Stimulated activated CD8-positive, alpha-beta memory T cell treated with anti-CD3 and anti-CD28 coated beads, Interleukin-15, amount 100 ng/mL, for 48 hours (primary cell): Measurements from ENCODE around the gene FILIP1L.
"Not testable (repeated sequence)": the region's sequence is repeated elsewhere in the genome, so short reads cannot be mapped to it uniquely, and the experiment has no call there.

ENCODE experiments used
- DNase-seq, 2 donors: peaks; one replicate each; pipeline ENCODE4 v3.0.0-alpha.2; 2020; ENCODE audit warnings: low read depth in 2 of 2

FILIP1L gene

DNA sequence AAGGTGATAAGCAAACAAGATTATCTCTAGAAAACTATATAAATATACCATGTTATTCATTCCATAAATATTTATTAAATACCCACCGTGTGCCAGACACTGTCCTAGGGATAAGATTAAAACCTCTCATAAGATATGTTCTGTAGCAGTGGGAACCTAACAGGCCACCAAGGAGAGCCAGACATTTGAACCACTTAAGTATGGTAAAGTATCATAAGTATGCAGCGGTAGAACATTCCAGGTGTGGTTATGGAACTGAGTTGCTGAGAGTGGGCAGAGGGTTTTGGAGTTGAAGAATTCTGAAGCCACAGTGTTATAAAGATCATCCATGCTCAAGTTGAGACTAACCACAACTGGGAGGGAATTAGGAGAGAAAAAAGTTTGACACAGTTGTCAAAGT is 14.7 kb downstream of the FILIP1L start:
- no peak for DNase-seq

DNA sequence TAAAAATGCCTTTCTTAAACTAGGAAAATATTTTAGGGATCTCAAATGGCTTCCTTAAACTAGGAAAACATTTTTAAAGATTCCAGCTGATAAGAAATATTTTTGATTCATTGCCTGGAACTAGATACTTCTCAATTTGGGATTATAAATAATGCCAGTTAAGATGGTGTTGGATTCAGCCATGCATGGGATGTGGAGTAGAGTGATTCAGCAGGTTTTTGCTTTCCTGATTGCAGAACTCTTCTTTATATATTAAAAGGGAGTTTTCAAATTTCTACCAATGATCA is 15.6 kb downstream of the FILIP1L start:
- no peak for DNase-seq

DNA sequence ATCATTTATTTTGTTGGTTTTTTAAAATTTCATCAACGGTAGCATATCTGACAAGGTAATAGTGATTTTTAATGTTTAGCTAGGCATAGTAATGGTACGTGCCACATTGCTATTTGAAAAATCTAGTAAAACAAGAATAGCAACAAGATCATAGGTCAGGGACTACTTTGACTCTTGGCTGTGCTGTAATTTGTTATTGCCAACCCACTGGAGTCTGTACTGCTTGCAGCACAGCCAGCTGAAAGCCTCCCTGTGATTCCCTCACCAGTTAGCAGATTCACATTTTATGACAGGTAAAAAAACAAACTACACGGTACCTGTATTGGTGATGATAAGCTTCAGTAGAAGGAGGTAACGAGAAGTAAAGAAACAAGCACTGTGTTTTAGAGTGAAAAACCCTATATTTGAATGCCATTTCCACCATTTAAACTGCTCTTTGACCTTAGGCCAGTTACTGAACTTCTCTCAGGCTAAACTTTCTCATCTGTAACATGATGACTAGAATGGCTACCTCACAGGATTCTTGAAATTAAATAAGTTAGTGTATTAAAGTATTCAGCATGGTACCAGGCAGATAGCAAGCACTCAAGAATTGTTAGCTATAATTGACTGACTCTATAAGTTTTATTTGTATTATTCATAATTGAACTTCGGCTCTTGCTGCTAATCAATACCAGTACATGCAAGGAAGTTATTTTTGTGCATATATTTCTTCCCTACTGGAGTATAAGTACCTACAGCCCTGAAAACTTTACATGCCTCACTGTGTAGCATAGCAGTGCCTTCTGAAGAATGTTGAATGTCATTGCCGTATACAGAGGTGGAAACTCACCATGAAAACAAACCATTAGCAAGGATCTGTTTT is 16.1 kb downstream of the FILIP1L start:
- DNase-seq, result no peak

DNA sequence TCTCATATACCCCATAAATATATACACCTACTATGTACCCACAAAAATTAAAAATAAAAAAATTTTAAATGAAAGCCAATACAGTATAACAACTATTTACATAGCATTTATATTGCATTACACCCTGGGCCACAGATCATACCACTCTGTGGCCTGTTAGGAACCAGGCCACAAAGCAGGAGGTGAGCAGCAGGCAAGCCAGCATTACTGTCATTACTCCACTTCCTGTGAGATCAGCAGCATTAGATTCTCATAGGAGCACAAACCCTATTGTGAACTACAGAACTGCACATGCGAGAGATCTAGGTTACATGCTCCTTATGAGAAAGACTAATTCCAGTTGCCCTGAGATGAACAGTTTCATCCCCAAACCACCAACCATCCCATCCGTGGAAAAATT is 17.4 kb downstream of the FILIP1L start:
- DNase-seq, result no peak

DNA sequence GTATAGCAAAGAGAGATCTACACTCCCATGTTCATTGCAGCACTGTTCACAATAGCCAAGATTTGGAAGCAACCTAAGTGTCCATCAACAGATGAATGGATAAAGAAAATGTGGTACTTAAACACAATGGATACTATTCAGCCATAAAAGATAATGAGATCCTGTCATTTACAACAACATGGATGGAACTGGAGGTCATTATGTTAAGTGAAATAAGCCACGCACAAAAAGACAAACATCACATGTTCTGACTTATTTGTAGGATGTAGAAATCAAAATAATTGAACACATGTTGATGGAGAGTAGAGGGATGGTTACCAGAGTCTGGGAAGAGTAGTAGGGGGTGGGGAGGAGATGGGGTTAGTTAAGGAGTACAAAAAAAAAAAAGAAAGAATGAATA is 18.0 kb downstream of the FILIP1L start:
- DNase-seq, result not testable (repeated sequence)

DNA sequence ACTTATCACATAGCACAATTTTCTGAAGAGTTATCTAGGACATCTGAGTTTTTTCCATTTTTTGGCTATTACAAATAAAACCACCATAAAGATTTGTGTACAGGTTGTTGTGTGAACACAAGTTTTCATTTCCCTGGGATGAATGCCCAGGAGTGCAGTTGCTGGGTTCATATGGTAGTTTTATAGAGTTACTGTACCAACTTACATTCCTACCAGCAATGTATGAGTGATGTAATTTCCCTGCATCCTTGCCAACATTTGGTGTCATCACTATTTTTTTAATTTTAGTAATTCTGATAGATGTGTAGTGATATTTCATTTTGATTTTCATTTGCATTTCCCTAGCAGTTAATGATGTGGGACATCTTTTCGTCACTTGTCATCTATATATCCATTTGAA is 20.5 kb downstream of the FILIP1L start:
- DNase-seq, result no peak

DNA sequence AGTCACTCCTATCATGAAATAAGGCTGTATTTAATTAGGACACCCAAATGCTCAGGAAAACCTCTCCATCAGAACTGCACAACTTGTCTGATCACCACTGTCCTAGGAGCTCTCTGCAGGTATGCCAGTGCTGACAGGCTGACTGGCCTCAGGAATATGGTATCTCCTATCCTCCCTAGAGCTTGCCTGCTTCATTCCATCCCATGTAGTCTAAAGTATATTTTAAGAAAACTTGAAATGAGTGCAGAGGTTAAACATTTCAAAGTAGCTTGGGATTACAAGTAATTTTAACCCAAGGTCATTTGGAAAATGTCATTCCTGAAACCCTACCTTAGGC is 23.7 kb downstream of the FILIP1L start:
- DNase-seq, result no peak

DNA sequence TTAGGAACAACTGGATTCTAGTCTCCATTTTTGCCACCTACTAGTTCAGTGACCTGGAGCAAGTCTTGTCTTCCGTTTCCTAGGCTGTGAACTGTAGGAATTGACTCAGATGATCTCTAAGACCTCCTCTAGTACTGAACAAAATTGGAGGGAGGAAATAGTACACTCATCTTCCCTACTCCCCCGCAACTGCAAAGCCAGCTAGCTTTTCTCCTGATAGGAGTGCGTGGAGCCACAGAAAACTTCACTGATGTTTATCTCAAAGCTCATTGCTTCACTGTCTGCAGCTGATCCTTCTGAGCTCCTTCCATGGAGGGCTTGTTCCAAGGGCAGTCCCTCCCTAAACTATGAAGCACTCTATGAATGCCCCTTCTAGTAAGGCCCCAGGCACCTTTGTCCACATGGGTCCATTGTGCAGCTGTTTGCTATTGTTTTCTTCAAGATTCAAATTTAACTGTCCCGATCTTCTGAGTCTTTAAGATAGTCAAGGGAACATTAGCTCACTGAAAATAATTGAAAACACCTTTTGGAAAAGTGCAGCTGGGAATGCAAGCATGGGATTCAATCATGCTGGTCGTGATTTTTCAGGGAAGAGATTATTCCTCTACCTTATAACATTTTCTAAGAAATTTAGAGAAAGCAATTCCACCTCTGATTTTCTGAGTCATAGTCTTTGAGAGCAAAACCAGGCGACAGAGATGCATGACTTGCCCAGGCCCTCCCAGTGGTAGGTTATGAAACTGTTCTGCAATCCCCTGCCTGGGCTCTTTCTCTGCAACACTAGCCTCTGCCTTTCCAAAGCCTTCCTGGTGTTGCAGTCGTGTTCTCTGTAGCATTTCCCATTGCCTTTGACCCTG is 24.3 kb downstream of the FILIP1L start:
- no peak for DNase-seq

DNA sequence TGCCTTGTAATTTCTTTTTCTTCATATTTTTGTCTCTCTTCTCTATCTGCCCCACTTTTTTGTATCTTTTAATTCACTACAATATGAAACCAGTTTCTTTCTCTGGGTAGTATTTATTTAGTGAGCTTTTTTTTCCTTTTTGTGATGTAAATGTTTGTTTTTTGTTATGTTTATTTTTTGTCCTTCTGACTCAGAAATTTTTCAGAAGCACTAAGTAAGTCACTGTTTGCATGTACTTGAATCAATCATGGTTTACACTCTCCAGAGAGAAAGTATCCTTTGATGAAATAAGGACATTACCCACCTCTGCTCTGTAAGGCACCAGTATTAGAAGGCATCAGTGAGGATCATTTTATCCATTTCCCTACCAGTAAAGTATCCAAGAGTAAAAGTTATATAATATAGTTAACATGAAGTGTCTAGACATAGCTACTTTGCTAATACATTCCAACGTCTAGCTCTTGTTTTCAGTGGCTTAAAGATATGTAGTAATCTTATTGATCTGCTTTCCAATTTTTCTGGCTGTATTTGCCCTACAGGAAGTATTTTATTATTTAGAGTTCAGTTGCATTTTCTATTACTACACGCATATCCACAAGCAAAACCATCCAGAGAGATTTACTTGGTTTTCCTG is 25.4 kb downstream of the FILIP1L start:
- no peak for DNase-seq

DNA sequence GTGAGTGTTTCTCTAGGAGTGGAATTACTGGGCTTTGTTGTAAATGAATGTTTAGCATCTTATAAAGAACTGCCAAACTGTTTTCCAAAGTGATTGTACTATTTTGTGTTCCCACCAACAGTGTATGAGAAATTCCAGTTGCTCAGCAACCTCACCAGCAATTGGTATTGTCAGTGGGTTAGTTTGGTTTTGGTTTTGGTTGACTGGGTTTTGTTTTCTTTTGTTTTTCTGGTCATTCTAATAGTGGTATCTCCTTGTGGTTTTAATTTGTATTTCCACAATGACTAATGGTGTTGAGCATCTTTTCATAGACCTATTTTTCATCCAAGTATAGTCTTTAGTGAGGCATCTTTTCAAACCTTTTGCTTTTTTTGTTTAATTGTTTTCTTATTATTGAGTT is 27.1 kb downstream of the FILIP1L start:
- DNase-seq, result no peak

DNA sequence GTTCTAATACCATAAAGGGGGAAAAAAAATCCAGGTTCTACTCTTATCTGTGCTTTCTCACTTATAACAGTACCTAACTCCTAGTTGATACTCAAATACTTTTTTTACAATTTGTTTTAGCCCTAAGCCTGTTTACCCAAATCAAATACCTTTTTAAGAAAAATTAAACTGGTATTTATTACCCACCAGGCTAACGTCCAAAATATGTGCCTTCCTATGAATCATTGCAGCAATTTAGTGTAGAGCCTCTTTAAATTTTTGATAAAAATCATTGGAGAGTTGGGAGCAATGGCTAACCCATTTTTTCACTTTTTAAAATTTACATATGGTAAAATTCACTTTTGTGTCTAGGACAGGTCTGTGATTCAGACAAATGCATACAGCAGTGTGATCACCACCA is 27.9 kb downstream of the FILIP1L start:
- no peak for DNase-seq

DNA sequence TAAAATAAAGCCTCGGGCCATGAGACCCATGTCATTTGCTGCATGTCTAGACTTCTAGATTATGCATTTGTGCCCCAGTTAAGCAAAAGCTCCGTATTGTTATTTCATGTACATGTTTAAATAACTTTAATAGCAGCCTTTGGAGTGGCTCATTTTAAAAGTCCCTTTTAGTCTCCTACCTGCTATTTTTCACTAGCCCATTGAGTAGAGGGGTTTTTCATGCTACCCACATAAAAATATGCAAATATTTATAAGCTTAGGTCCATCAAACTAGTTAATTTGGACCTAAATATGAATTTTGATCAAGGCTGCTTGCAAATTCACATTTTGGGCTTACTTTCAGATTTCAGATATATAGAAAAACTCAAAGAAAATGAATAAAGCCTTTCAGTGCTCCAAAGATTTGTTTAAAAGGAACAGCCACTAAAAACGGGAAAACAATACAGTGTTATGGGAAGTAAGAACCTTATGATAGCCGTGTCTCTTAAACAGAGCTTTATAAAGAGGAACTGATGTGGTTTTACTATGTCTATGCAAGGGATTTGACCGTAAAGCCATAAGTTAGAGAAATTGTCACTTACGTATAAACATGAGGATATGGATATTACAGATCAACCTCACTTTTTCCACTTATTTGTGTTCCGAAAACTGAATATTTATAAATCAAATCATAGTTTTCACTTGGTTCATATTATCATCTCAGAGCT is 30.0 kb downstream of the FILIP1L start:
- no peak for DNase-seq

DNA sequence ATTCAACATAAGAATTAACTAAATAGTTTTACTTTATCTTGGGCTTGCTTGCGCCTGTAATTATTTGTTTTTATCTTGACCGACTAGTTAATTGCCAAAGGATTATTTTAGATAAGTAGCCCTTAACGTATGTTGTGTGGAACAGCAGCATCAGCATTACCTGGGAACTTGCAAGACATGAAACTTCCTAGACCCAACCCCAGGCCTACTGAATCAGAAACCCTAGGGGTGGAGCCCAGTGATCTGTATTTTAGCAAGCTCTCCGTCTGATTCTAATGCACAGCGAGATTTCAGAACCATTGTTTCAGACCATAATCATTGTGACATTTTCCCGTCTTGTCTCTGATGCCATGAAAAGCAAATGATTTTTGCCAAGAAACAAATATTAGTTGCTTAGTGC is 31.1 kb downstream of the FILIP1L start:
- no peak for DNase-seq

DNA sequence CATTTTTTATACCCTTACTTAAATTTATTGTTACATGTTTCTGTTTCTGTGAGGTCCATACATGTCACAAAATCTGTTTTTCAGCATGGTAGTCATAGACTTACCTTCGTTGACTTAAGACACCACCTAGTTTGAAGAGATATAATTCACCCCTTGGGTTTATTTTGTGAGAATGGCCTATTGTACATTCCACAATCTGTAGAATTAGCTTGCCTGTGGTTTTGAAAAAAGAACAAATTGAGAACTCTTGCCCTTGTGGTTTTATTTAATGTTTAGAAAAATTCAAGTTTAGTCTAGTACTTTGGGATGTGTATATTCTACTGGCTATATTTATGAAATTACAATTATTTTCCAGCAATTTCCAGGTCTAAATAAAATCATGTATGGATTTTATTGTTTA is 31.6 kb downstream of the FILIP1L start:
- no peak for DNase-seq

DNA sequence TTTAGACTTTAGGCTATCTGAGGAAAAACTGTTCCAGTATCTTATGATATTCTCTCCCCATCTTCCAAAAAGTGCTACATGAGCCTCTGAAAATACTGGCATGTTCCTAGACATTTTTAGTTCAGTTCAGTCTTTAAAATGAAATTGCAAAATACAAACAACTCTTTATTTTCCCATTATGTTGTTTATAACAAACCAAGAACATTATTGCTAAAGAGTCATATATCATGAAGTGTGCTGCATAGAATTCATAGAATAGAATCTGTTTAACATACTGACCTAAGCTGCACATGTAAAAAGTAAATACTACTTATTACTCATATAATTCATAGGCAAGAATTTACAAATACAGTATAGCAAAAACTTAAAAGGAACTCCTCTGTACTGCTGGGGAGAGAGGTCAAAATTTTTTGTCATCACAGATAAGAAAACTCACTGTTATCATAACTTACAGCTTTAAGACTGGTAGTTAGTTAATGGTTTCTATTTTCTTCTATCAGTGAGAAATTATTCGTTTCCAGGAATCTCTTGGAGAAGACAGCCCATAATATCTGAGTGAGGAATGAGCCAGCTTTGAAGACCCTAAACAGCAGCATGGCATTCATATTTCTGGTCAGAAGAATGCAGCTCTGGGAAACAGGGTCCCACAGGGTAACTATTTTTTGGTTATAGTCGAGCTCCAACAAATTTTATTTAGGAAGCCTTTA is 32.2 kb downstream of the FILIP1L start:
- DNase-seq, result no peak

DNA sequence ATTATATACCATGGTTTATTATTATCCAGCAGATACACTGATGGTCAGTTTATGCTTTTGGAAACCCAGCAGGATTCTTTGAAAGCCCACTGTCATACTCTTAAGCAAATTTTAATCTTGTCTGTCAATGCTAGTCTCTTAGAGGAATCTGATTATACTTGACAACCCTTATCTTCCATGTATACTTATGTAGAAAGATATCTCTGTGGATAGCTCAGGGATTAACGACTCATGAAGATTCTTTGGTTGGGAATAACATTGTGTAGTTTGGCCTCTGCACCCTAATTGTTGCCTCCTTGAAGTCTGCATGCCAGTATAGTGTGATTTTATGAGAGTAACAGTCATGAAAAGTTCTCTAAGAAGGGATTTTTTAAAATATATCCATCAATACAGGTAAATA is 33.0 kb downstream of the FILIP1L start:
- DNase-seq, result no peak

DNA sequence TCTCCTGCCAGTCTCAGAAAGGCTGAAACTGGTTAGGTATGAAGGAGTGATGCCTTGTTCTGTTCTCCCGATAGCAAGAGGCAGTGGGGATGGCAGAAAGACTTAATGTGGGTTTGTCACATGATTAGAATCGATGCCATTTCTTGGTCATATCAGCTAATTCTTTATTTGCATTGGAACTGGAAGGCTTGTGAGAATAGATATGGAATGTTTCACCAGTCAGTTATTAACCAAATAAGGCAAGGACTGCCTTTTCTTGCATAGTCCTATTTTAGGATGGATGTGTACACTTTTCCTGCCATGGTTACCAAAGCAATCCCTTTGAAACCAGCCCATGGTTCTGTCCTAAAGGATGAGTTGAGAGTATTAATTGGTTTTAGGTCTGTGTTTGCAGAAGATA is 33.7 kb downstream of the FILIP1L start:
- no peak for DNase-seq

DNA sequence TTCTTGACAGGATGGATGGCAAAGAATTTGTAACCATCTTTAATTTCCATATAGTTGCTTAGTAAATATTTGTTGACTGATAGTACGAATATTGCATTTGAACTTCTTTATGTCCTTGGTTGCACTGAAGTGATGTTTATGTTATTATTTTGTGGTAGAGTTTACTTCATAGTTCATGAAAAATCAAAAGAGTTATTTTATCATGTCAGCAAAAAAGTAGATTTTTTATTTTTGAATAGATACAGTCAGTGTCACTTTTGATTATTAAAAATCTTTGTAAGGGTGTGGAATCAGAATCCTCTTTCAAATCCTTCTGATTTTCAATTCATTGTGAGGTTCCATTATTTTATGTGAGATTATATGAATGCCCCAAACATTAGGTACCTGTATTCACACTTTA is 35.0 kb downstream of the FILIP1L start:
- no peak for DNase-seq

DNA sequence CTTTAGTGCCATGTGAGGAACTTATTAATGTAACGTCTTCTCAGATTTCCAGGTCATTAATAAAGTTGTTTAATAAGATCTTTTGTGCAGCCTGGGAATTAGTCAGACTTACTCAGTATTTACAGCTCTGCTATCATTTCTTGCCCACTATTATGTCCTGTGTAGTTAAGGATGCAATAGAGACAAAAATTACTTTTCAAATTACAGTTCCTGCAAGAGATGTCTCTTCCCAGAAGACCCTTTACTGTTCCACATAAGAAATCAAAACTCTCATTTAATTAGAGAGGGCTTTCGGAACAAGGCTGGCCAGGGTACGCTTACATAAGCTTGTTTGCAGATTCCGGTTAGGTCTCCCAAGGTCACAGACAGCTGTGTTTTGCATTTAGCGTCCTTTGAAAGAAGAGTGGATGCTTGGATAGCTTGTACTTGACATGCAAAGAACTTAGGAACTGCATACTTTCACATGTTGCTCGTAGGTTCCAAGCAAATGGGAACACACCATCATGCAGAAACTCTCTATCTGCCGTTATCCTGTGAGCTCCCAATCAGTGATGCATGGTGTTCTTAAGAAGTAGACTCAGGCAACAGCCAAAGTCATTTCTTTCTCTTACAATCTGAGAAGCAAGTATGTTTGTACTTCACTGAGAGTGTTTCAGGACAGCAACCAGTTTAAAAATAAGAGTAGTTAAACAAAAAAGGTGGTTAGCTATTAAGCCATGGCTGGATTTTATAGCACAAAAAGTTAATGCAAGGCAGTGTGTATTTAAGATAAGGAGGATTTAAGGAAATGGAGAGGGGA is 37.4 kb downstream of the FILIP1L start:
- no peak for DNase-seq

DNA sequence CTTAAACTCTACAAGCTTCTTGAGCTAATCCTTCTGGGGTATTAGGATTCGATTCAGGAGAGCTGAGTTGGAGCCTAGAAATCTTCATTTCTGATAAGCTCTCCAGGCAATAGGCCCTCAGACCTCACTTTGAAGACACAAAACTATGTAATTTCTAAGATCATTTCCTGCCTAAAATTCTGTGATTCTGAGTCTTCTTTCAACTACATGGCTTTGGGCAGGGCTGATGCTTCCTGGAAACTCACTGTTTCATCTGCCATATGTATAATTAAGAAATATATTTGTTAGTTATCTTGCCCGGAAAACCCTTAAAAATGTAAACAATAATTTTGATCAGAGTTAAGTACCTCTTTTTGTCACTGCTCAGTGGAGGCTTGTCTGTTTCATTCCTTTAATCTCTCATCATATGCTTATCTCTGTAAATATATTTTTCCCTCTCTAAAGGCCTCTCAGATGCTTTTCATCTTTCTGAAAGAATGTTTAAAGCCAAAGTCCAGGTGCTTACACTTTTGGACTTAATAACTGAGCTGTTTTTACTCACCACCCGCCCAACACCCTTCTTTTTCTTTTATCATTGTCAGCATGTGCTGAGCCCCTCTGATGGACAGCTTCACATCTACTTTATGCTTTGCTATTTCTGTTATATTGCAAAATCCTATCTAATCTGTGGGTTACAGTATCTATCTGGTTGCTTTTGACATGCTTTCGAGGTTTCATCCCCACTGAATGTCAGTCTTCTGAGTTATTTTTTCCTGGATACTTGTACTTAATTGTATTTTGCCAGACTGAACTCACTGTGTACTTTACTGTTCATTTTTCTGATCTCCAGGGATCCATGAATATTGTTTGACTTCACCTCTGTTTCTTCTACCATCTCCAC is 38.2 kb downstream of the FILIP1L start:
- no peak for DNase-seq
